ENCODE results near the gene CSAD.

DNA sequence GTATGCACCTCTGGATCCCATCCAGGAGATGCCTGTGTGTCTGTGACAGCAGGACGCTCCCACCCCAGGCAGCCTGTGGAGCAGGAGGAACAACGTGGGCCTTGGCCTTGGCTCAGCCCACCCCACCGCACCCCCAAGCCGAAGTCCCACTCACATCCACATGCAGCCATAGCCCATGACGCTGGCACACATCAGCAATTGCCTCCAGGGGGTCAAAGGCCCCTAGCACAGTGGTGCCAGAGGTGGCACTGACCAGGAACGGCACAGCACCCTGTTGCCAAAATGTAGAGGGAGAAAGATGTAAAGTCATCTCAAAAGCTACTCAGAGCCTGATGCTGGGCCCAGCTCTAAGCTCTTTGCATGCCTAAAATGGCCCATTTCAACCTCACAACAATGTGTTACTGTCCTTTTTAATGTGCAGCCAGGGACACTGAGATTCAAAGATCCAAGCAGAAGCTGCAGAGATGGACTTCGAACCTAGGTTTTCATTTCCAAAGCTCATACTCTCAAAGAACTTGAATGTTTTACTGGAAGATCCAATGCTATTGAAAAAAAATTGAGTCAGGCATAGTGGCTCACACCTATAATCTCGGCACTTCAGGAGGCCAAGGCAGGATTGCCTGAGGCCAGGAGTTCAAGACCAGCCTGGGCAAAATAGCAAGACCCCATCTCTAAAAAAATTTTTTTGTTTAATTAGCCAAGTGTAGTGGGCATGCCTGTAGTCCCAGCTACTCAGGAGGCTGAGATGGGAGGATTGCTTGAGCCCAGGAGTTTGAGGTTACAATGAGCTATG, 19.4 kb downstream of the CSAD start:
- TF ChIP-seq, protein P1, sequence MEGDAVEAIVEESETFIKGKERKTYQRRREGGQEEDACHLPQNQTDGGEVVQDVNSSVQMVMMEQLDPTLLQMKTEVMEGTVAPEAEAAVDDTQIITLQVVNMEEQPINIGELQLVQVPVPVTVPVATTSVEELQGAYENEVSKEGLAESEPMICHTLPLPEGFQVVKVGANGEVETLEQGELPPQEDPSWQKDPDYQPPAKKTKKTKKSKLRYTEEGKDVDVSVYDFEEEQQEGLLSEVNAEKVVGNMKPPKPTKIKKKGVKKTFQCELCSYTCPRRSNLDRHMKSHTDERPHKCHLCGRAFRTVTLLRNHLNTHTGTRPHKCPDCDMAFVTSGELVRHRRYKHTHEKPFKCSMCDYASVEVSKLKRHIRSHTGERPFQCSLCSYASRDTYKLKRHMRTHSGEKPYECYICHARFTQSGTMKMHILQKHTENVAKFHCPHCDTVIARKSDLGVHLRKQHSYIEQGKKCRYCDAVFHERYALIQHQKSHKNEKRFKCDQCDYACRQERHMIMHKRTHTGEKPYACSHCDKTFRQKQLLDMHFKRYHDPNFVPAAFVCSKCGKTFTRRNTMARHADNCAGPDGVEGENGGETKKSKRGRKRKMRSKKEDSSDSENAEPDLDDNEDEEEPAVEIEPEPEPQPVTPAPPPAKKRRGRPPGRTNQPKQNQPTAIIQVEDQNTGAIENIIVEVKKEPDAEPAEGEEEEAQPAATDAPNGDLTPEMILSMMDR (IDR thresholded peaks at IDR 0.05), result no peak
- TF ChIP-seq ZNF317 (CRISPR knock-in tag; IDR thresholded peaks at IDR 0.05; ENCODE audit: borderline replicate concordance, low read depth) (no peak), ESRRA (CRISPR knock-in tag; IDR thresholded peaks at IDR 0.05; ENCODE audit: borderline replicate concordance) (no peak), MAX (CRISPR knock-in tag; IDR thresholded peaks at IDR 0.05) (no peak), NFYB (CRISPR knock-in tag; conservative IDR thresholded peaks at IDR 0.05; ENCODE audit: low read depth) (no peak), ATF3 (CRISPR knock-in tag; conservative IDR thresholded peaks at IDR 0.05) (no peak), USF2 (CRISPR knock-in tag; IDR thresholded peaks at IDR 0.05) (no peak), MXD4 (CRISPR knock-in tag; IDR thresholded peaks at IDR 0.05; ENCODE audit: borderline replicate concordance) (no peak)
- TF ChIP-seq, protein P2, sequence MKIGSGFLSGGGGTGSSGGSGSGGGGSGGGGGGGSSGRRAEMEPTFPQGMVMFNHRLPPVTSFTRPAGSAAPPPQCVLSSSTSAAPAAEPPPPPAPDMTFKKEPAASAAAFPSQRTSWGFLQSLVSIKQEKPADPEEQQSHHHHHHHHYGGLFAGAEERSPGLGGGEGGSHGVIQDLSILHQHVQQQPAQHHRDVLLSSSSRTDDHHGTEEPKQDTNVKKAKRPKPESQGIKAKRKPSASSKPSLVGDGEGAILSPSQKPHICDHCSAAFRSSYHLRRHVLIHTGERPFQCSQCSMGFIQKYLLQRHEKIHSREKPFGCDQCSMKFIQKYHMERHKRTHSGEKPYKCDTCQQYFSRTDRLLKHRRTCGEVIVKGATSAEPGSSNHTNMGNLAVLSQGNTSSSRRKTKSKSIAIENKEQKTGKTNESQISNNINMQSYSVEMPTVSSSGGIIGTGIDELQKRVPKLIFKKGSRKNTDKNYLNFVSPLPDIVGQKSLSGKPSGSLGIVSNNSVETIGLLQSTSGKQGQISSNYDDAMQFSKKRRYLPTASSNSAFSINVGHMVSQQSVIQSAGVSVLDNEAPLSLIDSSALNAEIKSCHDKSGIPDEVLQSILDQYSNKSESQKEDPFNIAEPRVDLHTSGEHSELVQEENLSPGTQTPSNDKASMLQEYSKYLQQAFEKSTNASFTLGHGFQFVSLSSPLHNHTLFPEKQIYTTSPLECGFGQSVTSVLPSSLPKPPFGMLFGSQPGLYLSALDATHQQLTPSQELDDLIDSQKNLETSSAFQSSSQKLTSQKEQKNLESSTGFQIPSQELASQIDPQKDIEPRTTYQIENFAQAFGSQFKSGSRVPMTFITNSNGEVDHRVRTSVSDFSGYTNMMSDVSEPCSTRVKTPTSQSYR (CRISPR knock-in tag; IDR thresholded peaks at IDR 0.05), result no peak

All from WTC11 (cell line).